DMS79 (cell line): ENCODE data around the gene NXPH3.
A peak's percentile ranks its signal among the peaks of the same experiment; 100 is the strongest.
"Not testable (repeated sequence)": the region's sequence is repeated elsewhere in the genome, so short reads cannot be mapped to it uniquely, and the experiment has no call there.

Experiments
- DNase-seq: peaks from one replicate; lab custom pipeline; 2025; lab: John Stamatoyannopoulos, UW

NXPH3 gene

GRCh38 chr17:49575679-49576087 is at the start of gene NXPH3:
NXPH3 (plus strand) TSS chr17:49575871; CDS start chr17:49576220, 349 bp downstream.
- peak; percentile 31 for DNase-seq

GRCh38 chr17:49527927-49528651 is 47.6 kb upstream of the NXPH3 start:
- DNase-seq: no peak

- DNase-seq: no peak
Observed at GRCh38 chr17:49528966-49529365, 46.7 kb upstream of the NXPH3 start.

- DNase-seq: no peak
Observed at GRCh38 chr17:49530118-49530517, 45.6 kb upstream of the NXPH3 start.

GRCh38 chr17:49543860-49544259 is 31.8 kb upstream of the NXPH3 start:
- DNase-seq: no peak

- no peak for DNase-seq
Observed at GRCh38 chr17:49545007-49545660, 30.5 kb upstream of the NXPH3 start.

GRCh38 chr17:49545806-49546545 is 29.7 kb upstream of the NXPH3 start:
- no peak for DNase-seq

- no peak for DNase-seq
Observed at GRCh38 chr17:49546546-49547535, 28.8 kb upstream of the NXPH3 start.

- DNase-seq: no peak
Observed at GRCh38 chr17:49547566-49547965, 28.1 kb upstream of the NXPH3 start.

- no peak for DNase-seq
Observed at GRCh38 chr17:49548051-49548505, 27.6 kb upstream of the NXPH3 start.

GRCh38 chr17:49548506-49549310 is 27.0 kb upstream of the NXPH3 start:
- DNase-seq: no peak

GRCh38 chr17:49549311-49549605 is 26.4 kb upstream of the NXPH3 start:
- no peak for DNase-seq

GRCh38 chr17:49549691-49550678 is 25.7 kb upstream of the NXPH3 start:
- no peak for DNase-seq

GRCh38 chr17:49550764-49551163 is 24.9 kb upstream of the NXPH3 start:
- DNase-seq: not testable (repeated sequence)

GRCh38 chr17:49551221-49552069 is 24.2 kb upstream of the NXPH3 start:
- no peak for DNase-seq

GRCh38 chr17:49552070-49552751 is 23.5 kb upstream of the NXPH3 start:
- no peak for DNase-seq

- DNase-seq: no peak
Observed at GRCh38 chr17:49553676-49554335, 21.9 kb upstream of the NXPH3 start.
